ENCODE results near the gene NMNAT1.
"Not testable (repeated sequence)": the region's sequence is repeated elsewhere in the genome, so short reads cannot be mapped to it uniquely, and the experiment has no call there.

The NMNAT1 gene

DNA sequence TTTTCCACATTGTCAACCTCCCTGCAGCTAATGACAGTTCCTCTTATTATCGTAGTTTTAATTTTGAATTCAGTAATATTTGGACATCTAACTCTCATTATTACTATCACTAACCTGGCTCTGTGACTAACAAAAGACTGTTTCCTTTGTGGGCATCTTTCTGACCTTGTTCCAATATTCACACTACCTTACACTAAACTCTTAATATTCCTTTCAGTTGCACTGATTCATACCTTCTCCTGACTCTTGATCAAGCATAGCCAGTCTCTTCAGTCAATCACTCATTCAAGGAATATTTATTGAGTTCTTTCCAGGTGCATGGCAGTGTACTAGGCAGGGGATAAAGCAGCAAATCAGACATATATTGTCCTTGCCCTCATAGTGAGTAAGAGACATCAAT lies 25.4 kb upstream of the NMNAT1 start:
- DNase-seq: no peak

DNA sequence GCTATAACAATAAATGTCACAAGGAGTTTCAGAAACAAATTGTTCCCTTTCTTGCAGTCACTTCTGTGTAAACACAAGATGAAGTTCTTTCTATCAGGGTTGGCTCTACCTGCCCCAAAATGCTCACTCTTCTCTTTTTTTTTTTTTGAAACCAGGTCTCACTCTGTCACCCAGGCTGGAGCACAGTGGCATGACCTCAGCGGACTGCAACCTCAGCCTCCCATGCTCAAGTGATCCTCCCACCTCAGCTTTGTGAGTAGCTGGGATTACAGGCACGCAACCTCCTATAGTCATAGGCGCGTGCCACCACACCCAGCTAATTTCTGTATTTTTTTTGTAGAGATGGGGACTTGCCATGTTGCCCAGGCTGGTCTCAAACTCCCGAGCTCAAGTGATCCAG lies 22.7 kb upstream of the NMNAT1 start:
- no peak for DNase-seq

- no peak for DNase-seq
Observed at GRCh38 chr1:9922342-9922741, 20.9 kb upstream of the NMNAT1 start.

GRCh38 chr1:9927259-9927658 lies 16.0 kb upstream of the NMNAT1 start:
- DNase-seq: no peak

DNA sequence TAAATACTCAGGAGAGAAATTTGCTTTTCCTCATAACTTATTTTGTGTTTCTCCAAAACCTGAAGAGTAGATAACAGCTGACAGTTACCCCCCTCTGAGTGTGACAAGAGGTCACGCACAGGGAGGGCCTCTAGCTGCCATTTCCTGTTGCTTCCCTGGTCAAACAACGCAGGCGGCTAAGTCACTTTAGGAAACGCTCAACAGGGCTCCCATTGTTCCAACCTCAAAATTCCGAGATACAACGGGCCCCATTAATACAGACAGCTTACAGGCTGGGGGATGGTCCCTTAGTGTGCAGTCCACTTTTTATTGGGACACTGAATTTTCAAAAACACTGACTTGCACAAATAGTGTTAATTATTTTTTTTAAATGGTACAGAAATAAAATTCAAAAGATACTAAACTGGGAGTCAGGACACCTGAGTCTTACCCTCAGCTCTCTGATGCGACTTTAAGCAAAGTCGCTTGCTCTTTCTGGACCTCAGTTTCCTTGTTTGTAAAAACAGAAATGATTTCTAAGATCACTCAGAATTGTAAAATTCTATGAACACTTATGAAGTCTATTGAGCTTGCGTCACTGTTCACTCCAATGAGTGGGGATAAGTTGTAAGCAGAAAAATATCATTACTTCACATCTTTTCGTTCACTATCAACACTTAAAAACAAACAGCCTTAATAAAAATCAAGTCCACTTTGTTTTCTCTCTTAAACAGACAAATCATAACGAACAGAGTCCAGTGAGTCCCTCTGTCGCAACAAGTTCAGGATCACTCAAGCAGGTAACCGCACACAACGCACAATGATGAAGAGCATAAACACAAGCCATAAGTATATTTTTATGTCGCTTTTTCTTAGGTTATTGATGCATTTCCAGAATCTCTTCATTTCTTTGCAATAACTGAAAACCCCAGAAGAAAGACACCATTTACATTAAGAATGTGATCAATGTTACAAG lies 13.6 kb upstream of the NMNAT1 start:
- DNase-seq: peak in 36 of 58 donors; percentile 3 to 85 (median 46)

GRCh38 chr1:9942399-9942938 lies 806 bp upstream of the NMNAT1 start:
- peak in 5 of 58 donors; percentile 1 to 30 (median 9) for DNase-seq

DNA sequence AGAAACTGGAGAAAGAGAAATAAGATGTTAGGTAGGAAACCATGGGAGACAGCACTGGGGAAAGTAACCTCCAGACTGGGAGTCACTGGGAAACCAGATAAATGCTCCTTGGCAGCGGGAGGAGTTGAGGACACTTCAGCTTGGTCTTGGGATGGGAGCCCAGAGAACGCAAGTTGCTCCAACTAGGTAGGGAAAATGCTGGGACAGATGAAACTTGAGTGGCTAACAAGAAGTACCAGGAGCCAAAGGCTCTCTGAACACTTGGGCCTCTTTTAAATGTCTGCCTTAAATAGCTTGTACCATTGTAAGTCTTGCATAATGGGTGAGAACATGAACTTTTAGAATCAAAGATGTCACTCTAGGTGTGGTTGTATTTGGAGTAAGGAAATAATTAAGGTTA lies 3.0 kb downstream of the NMNAT1 start:
- no peak for DNase-seq

DNA sequence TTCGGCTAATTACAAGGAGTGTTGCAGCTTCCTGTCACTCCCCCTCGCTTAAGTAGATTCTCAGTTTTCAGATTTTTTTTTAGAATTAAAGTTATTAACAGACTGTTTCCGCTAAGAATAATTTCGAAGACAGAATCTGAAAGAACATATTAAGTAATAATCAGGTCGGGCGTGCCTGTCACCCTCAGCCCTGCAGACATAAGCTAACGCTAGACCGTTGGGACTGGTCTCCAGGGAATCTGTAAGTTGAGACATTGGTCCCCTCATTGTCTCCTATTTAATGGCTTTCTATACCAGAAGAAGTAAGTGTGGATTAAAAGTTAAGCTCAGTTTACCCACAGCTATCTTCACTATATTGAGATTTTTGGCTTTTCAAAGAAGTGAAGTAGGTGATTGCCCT lies 14.5 kb downstream of the NMNAT1 start:
- DNase-seq: no peak

DNA sequence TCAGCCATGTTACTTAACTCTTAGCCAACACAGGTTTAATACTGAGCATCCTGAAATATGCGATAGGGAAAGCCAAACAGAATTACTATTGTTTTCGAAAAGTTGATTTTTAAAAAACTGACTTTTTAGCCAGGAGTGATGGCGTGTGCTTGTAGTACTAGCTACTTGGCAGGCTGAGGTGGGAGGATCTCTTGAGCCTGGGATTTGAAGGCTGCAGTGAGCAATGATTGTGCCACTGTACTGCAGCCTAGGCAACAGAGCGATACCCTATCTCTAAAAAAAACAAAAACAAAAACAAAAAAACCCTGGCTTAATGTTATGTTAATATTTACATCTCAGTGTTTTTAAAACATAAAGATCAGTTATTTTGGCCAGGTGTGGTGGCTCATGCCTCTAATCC lies 16.7 kb downstream of the NMNAT1 start:
- no peak for DNase-seq

DNA sequence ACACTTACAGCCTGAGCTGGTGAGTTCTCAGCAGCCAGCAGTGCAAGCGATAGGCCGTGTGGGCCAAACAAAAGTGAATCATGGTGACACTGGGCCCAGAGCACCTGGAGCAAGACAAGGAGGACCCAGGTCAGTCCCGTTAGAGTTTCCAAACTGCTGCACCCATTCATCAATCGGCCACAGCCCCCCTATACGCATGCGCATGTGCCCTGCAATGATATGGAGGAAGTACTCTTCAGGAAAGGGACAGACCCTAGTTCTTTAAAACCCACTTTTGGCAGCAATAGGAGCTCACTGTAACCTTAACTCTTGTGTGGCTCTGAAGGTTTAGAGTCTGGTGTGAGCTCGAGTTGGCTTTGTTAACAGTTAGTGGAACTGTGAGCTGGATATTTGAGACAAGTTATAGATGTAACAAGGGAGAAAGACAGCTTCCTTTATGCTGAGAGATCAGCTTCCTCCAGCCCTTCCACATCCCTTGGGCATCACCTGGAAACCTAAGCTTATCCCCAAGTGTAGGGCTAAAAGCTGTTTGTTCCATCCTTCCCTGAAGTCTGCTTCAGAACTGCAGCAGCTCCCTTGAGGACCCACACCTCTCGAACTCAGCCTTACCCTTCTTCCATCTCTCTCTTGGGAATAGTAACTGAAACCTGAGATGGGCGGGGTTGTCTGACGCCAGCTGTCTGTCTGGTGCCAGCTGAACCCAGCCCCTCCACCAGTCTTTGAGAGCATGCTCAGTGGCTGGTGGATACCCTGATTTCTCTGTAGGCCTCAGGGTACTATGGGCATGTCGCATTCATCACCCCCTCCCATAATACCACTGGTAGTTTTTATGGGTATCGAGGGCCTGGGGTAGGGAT lies 17.7 kb downstream of the NMNAT1 start:
- DNase-seq: no peak

DNA sequence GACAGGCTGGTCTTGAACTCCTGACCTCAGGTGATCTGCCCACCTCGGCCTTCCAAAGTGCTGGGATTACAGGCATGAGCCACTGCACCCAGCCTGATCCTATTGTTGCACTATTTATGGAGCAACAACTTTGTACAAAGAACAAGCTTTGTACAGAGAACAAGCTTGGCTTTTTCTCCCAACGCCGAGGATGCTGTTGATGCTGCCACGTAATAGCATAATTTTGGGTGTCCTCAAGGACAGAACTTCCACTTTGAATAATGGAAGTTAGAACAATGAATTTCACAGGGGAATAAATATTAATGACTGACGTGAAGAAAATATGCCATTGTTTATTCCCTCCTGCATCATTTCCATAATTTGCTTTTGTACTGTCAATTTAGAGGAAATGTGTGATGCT lies 41.0 kb downstream of the NMNAT1 start:
- DNase-seq: peak in 7 of 58 donors; percentile 11 to 42 (median 19)

GRCh38 chr1:9985001-9985400 lies 41.7 kb downstream of the NMNAT1 start:
- no peak for DNase-seq

DNA sequence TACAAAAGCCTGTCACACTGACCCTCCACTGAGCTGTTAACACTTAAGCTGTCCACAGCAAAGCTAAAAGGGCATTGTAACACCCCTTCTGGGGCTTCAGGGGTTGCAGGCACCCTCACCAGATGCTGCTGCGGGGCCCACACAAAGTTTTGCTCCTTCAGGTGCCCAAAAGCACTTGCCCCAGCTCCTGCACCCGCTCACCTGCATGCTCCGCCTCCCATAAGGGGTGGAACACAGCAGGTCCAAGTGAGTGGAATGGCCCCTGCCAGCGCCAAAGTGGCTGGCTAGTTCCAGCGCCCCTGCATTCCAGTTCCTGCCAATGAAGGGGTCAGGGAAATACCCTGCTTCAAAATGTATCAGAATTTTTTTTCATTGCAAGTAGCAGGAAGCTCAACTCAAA lies 46.5 kb downstream of the NMNAT1 start:
- no peak for DNase-seq

DNA sequence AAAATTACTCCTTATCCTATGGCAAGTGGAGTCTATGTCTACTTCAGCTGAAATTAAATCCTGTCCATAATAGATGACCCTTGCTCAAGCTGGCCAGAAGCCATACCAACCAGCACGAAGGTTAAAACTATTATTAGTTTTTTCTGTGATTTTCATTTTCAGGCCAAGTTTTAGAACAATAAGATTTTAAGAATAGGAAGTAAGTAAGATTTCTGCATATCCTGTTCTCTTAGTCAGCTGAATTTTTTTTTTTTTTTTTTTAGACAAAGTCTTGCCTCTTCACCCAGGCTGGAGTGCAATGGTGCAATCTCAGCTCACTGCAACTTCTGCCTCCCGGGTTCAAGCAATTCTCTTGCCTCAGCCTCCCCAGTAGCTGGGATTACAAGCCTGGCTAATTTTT lies 47.7 kb downstream of the NMNAT1 start:
- no peak for DNase-seq

DNA sequence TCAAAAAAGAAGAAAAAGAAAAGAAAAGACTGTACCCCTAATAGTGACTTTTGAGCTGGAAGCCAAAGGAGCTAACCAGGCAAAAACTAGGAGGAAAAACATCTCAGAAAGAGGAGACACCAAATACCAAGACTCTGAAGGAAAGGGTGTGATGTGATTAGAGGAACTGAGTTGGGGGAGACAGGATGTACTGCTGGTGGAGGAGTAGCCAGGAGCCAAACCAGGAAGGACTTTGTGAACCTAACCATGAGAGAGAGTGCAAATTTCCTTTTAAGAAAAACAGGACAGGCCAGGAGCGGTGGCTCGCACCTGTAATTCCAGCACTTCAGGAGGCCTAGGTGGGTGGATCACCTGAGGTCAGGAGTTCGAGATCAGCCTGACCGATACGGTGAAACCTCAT lies 49.6 kb downstream of the NMNAT1 start:
- DNase-seq: no peak

- no peak for DNase-seq
Observed at GRCh38 chr1:9993561-9994075, 50.3 kb downstream of the NMNAT1 start.

DNA sequence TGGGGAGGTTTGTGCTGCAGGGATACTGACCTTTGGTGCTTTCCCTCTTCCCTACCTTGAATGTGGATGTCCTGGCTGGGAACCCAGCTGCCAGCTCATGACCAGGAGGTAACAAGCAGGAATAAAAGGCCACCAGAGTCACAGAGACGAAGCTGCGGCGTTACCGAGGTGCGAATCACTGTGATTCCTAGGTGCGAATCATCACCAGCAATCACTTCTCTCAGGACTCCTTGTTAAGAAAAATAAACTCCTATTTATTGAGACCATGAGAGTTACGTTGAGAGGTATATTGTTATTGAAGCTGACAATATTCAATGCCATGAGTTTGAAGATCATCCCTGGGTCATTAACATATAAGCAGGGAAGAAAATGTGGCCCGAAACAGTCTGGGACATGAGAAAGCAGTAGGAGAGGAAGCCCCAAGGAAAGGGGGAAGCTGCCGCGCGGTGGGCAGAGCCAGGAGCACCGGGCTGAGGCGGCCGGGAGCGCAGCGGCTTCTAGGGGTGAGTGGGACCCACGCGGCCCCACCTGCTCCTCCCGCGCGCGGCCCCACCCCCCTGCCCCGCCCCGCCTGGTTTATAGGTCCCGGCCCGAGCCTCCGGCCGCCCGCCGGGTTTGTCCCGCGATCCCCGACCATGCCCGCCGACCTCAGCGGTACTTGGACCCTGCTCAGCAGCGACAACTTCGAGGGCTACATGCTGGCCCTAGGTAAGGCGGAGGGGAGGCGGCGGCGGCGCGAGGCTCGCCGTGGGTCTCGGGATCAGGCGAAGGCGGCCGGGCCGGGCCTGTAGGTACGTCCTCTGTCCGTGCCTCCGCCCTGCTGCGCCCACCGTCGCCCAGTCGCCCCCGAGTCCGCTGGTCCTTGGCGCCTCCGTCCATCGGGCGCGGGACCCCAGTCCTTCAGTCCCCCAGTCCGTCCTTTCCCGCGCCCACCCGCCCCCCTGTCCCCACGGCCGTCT lies 53.6 kb downstream of the NMNAT1 start, which contains the start of gene RBP7:
Gene RBP7 (plus strand): TSS at position 605 of the 959 bp plus-strand sequence. CDS start 31 bp downstream, at position 636.
- DNase-seq: peak in 8 of 58 donors; percentile 4 to 27 (median 23)

GRCh38 chr1:10001016-10001665 lies 57.9 kb downstream of the NMNAT1 start:
- peak in 49 of 58 donors; percentile 2 to 80 (median 33) for DNase-seq

DNA sequence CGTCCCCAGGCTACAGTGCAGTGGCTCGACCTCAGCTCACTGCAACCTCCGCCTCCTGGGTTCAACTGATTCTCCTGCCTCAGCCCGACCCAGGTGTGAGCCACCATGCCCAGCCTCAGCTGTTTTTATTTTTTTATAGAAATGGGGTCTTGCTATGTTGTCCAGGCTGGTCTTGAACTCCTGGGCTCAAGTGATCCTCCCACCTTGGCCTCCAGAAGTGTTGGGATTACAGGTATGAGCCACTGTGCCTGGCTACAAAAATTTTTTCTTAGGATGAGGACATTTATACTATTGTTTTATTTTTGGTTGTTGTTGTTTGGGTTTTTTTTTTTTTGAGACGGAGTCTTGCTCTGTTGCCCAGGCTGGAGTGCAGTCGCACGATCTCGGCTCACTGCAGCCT lies 62.0 kb downstream of the NMNAT1 start:
- not testable (repeated sequence) for DNase-seq

- peak in 1 of 58 donors; percentile 14 for DNase-seq
Observed at GRCh38 chr1:10007169-10007568, 63.9 kb downstream of the NMNAT1 start.

All from anterior cingulate cortex (tissue), 58 donors.